Measurements from ENCODE around the gene PA2G4.
A peak's percentile ranks its signal among the peaks of the same experiment; 100 is the strongest.

PA2G4 gene

DNA sequence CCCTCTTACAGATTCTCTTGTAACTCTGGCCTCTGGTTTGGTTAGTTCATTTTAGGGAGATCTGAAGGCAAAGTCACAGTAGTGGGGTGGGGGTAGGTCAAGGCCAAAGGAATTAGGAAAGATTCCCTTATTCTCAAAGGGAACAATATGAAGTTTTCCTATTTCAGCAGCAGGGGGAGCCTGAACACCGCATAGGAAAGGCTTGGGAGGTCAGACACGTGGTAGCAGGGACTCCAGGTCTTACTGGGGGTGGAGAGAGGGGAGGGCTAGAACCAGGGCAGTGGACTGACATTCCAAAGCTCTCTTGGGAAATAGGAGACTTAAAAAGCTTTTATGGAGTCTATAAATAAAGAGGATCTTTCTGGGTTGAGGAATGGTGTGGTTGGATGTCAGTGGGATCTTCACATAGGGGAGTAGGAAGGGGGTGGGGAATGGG lies 15.0 kb downstream of the PA2G4 start:
- ChIA-PET POLR2A (interaction anchor here (0.6 to 5.0 kb wide), 3 partner anchors 15 to 139 kb away, joined by 3 to 56 read pairs (median 4); partner anchors contain the start of genes ANKRD52 and PA2G4), CTCF (interaction anchor here (0.7 to 14.7 kb wide), 37 partner anchors 8 to 380 kb away, joined by 3 to 243 read pairs (median 6); partner anchors contain the start of genes ANKRD52, COQ10A, ESYT1 and MYL6)
- peak; percentile 64 for DNase-seq (ENCODE audit: extremely low spot score)
- TF ChIP-seq, protein P1, sequence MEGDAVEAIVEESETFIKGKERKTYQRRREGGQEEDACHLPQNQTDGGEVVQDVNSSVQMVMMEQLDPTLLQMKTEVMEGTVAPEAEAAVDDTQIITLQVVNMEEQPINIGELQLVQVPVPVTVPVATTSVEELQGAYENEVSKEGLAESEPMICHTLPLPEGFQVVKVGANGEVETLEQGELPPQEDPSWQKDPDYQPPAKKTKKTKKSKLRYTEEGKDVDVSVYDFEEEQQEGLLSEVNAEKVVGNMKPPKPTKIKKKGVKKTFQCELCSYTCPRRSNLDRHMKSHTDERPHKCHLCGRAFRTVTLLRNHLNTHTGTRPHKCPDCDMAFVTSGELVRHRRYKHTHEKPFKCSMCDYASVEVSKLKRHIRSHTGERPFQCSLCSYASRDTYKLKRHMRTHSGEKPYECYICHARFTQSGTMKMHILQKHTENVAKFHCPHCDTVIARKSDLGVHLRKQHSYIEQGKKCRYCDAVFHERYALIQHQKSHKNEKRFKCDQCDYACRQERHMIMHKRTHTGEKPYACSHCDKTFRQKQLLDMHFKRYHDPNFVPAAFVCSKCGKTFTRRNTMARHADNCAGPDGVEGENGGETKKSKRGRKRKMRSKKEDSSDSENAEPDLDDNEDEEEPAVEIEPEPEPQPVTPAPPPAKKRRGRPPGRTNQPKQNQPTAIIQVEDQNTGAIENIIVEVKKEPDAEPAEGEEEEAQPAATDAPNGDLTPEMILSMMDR (IDR thresholded peaks at IDR 0.05; ENCODE audit: control extremely low read depth, extremely low read depth, low read depth, missing control alignments): peak; percentile 78

DNA sequence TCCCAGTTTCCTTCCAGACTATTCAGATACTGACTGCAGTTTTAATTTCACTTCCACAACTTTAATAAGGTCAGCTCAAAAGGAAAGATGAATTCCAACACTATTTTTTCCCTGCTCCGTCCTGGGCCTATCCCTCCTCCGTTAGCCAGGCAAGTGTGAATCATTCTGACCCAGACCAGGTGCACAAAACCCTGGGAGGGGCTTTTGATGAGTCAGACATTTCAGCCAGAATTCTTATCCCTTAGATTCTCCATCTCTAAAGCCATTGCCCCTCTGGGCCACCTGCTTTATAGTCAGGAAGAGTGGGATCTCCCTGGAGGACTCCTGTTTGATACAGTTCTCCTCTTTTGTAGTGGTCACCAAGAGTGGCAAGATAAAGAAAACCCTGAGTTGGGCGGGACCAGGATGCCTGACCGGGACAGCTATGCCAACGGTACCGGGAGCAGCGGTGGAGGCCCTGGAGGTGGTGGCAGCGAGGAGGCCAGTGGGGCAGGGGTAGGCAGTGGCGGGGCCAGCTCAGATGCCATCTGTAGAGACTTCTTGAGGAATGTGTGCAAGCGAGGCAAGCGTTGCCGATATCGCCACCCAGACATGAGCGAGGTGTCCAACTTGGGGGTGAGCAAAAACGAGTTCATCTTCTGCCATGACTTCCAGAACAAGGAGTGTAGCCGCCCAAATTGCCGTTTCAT lies 15.9 kb downstream of the PA2G4 start:
- TF ChIP-seq, protein P1 (IDR thresholded peaks at IDR 0.05; ENCODE audit: control extremely low read depth, extremely low read depth, low read depth, missing control alignments): no peak
- no peak for DNase-seq (ENCODE audit: extremely low spot score)
- CTCF ChIA-PET: interaction anchor here (0.7 to 14.7 kb wide), 30 partner anchors 7 to 381 kb away, joined by 3 to 243 read pairs (median 6); partner anchors contain the start of genes ANKRD52, COQ10A, ESYT1 and MYL6
- POLR2A ChIA-PET: interaction anchor here (0.6 to 5.0 kb wide), 2 partner anchors 16 to 56 kb away, joined by 3 to 56 read pairs; partner anchors contain the start of gene PA2G4

DNA sequence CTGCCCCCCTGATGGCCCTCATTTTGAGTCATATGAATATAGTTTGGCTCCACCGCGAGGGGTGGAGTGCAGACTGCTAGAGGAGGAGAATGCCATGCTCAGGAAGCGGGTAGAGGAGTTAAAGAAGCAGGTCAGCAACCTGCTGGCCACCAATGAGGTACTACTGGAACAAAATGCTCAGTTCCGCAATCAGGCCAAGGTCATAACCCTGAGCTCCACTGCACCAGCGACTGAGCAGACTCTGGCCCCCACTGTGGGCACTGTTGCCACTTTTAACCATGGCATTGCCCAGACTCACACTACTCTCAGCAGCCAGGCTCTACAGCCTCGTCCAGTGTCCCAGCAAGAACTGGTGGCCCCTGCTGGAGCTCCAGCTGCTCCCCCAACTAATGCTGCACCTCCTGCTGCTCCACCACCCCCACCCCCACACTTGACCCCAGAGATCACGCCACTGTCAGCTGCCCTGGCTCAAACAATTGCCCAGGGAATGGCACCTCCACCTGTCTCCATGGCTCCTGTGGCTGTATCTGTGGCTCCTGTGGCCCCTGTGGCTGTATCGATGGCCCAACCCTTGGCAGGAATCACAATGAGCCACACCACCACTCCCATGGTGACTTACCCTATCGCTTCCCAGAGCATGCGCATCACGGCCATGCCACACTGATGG lies 17.0 kb downstream of the PA2G4 start:
- ChIA-PET CTCF (interaction anchor here (1.9 to 14.7 kb wide), 4 partner anchors 17 to 382 kb away, joined by 5 to 243 read pairs (median 31); partner anchors contain the start of genes PA2G4 and SMARCC2), POLR2A (interaction anchor here (0.6 kb wide), 1 partner anchor 77 kb away, joined by 3 read pairs; no protein-coding TSS in a partner anchor)
- TF ChIP-seq, protein P1 (IDR thresholded peaks at IDR 0.05; ENCODE audit: control extremely low read depth, extremely low read depth, low read depth, missing control alignments): no peak
- no peak for DNase-seq (ENCODE audit: extremely low spot score)

DNA sequence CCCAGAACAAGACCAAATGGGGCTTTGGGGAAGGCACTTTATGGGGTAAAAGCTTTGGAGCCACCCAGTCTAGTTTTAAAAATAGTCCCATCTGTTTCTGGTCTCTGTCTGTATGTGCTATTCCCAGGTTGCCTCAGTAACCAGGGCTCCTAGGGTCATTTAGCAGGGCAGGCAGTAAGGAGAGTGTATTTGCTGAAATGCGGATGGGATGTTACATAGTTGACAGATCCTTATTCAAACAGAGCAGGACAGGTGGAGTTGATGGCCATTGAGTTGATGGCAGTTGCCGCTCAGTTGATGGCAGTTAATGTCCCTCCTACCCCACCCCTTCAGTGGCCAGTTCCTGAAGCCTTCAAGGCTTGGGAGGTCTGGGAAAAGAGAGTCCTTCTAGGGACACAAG lies 18.3 kb downstream of the PA2G4 start:
- ChIA-PET CTCF (interaction anchor here (14.7 kb wide), 1 partner anchor 66 kb away, joined by 243 read pairs; the partner anchor contains the start of gene SMARCC2), POLR2A (interaction anchor here (0.6 kb wide), 1 partner anchor 337 kb away, joined by 4 read pairs; no protein-coding TSS in a partner anchor)
- TF ChIP-seq, protein P1 (IDR thresholded peaks at IDR 0.05; ENCODE audit: control extremely low read depth, extremely low read depth, low read depth, missing control alignments): no peak
- DNase-seq (ENCODE audit: extremely low spot score): no peak

DNA sequence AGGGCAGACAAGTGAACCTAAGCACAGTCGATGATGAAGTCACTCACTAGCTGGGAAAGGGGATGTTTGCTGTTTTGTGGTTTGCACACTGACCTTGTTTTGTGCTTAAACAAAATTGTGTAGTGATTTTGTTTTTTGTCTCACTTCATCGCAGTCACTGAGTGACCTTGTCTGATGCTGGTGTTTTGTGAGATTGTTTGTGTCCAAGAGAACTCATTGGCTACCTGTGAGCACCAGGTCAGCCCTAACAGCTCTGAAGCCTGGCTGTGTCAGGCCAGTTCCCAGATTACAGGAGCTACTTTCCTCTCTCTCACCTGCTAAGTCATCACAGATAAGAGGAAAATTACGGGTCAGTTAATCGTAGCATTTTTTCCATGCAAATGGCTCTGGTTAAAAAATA lies 19.8 kb downstream of the PA2G4 start:
- ChIA-PET CTCF (interaction anchor here (1.1 to 14.7 kb wide), 7 partner anchors 9 to 134 kb away, joined by 3 to 243 read pairs (median 4); partner anchors contain the start of genes ANKRD52, RNF41 and SMARCC2), POLR2A (no interaction called here)
- no peak for DNase-seq (ENCODE audit: extremely low spot score)
- TF ChIP-seq, protein P1 (IDR thresholded peaks at IDR 0.05; ENCODE audit: control extremely low read depth, extremely low read depth, low read depth, missing control alignments): no peak

DNA sequence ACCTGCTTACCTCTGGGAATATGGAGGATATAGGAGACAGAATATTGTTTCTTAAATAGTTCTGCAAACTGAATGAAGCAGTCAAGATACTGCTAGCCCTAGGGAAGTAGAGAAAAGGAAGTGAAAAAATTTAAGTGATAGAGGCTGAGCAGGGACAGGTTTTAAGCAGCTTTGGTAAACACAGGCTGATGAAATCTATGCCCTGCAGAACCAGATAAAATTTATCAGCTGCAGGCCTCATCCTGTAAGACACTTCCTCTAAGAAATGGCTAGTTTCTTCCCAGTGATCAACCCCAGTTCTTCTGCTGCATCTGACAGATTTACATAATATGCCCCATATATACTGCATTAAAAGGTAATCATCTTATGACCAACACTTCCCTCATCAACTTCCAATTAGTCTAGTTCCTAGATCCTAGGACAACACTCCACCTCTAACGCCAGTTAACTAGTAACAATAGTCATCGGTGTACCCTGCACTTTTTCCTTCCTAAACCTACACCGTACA lies 22.4 kb downstream of the PA2G4 start:
- DNase-seq (ENCODE audit: extremely low spot score): no peak
- ChIA-PET CTCF (interaction anchor here (0.6 to 14.7 kb wide), 26 partner anchors 8 to 388 kb away, joined by 3 to 243 read pairs (median 4); partner anchors contain the start of genes ANKRD52, MYL6, PA2G4 and RNF41), POLR2A (interaction anchor here (4.0 kb wide), 1 partner anchor 9 kb away, joined by 49 read pairs; the partner anchor contains the start of genes RPL41 and ZC3H10)
- TF ChIP-seq, protein P1 (IDR thresholded peaks at IDR 0.05; ENCODE audit: control extremely low read depth, extremely low read depth, low read depth, missing control alignments): no peak
